Endothelial cell (in vitro differentiated cells): ENCODE data around the gene SAMD4A. TPM values are rescaled to one million over a fixed set of nuclear protein-coding genes. Genes with fewer than 3 reads are reported as not detected.

Experiments used
- DNase-seq: peaks from one replicate; pipeline ENCODE4 v3.0.0; 2021; ENCODE audit warnings: low spot score
- H3K27ac Mint-ChIP-seq: one replicate; pipeline ENCODE4 v1.8.0; 2021; ENCODE audit warnings: mixed read lengths, inconsistent platforms; ENCODE audit not compliant: unreplicated experiment
- H3K27me3 Mint-ChIP-seq: one replicate; pipeline ENCODE4 v1.8.0; 2021; ENCODE audit warnings: mild to moderate bottlenecking, moderate library complexity, mixed read lengths, inconsistent platforms; ENCODE audit not compliant: unreplicated experiment
- H3K36me3 Mint-ChIP-seq: one replicate; pipeline ENCODE4 v1.8.0; 2021; ENCODE audit warnings: mild to moderate bottlenecking, low read depth, mixed read lengths, inconsistent platforms; ENCODE audit not compliant: unreplicated experiment
- H3K4me1 Mint-ChIP-seq: one replicate; pipeline ENCODE4 v1.8.0; 2021; ENCODE audit warnings: mild to moderate bottlenecking, mixed read lengths, inconsistent platforms; ENCODE audit not compliant: unreplicated experiment
- H3K4me3 Mint-ChIP-seq: one replicate; pipeline ENCODE4 v1.8.0; 2021; ENCODE audit warnings: mild to moderate bottlenecking, mixed read lengths, inconsistent platforms; ENCODE audit not compliant: unreplicated experiment
- H3K9me3 Mint-ChIP-seq: one replicate; pipeline ENCODE4 v1.8.0; 2021; ENCODE audit warnings: mixed read lengths, inconsistent platforms; ENCODE audit not compliant: unreplicated experiment
- total RNA-seq: library from RNA; stranded (reverse); fragmentation: NEBNext Ultra II Directional; extraction: Animal tissue kit (Norgen Biotek cat#: 25700); gene quantifications from one replicate; pipeline ENCODE4 v1.2.1, GENCODE V29; 2021; ENCODE audit not compliant: unreplicated experiment
- TF ChIP-seq, protein P1 (sequence below): fragments of 200-600 bp; sonication (generic); IDR thresholded peaks from one replicate; pipeline ENCODE4 v1.5.0; 2021; ENCODE audit warnings: antibody characterized with exemption; ENCODE audit not compliant: unreplicated experiment

Gene SAMD4A
- total RNA-seq, 1 donor from 2014 or later, result 9.2 TPM

DNA sequence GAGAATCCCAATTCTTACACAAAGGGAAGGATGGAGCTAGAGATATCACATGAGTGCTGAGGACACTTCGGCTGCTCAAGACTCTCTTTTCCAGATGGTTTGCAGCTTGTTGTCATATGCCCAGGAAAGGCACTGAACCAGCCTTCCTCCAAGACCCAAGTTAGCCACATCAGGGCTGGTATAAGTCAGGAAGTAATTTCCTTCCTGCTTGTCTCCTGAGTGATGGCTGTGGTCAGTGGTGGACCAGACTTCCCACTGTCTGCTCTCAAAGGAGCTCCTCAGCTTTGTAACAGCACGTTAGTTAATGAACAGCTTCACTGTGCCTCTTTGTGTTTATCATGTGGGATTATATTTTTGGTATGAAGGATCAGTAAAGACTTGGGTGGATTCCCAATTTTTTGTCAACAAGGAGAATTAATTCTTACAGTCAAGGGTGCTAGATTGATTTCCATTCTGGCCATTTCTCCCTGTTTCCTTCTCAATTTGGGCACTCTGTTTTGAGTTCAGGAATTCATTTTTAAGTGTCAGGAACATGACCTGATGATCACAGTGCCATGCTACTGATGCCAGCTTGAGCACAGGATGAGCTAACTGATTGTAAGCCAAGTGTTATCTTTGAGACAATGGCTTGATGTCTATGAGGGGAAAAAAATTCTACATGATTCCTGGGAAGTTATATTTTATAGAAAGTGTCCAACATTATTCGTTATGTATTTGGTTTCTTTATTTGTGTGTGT lies 189.9 kb downstream of the SAMD4A start:
- H3K27me3 Mint-ChIP-seq, result peaks cover 7% of the 10 kb centered on the region
- TF ChIP-seq, protein P1, sequence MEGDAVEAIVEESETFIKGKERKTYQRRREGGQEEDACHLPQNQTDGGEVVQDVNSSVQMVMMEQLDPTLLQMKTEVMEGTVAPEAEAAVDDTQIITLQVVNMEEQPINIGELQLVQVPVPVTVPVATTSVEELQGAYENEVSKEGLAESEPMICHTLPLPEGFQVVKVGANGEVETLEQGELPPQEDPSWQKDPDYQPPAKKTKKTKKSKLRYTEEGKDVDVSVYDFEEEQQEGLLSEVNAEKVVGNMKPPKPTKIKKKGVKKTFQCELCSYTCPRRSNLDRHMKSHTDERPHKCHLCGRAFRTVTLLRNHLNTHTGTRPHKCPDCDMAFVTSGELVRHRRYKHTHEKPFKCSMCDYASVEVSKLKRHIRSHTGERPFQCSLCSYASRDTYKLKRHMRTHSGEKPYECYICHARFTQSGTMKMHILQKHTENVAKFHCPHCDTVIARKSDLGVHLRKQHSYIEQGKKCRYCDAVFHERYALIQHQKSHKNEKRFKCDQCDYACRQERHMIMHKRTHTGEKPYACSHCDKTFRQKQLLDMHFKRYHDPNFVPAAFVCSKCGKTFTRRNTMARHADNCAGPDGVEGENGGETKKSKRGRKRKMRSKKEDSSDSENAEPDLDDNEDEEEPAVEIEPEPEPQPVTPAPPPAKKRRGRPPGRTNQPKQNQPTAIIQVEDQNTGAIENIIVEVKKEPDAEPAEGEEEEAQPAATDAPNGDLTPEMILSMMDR, result no peak
- no peak overlapping the region for H3K27ac Mint-ChIP-seq
- no peak overlapping the region for H3K4me3 Mint-ChIP-seq
- H3K9me3 Mint-ChIP-seq, result no peaks in the 10 kb centered on the region
- no peak for DNase-seq
- peaks cover 23% of the 10 kb centered on the region for H3K4me1 Mint-ChIP-seq
- H3K36me3 Mint-ChIP-seq, result peaks cover 9% of the 10 kb centered on the region

GRCh38 chr14:54758041-54758440 lies 191.1 kb downstream of the SAMD4A start:
- H3K36me3 Mint-ChIP-seq, result peaks cover 9% of the 10 kb centered on the region
- TF ChIP-seq, protein P1, result no peak
- no peak overlapping the region for H3K4me3 Mint-ChIP-seq
- peaks cover 9% of the 10 kb centered on the region for H3K27me3 Mint-ChIP-seq
- DNase-seq, result no peak
- no peak overlapping the region for H3K27ac Mint-ChIP-seq
- H3K4me1 Mint-ChIP-seq, result peaks cover 23% of the 10 kb centered on the region
- no peaks in the 10 kb centered on the region for H3K9me3 Mint-ChIP-seq

DNA sequence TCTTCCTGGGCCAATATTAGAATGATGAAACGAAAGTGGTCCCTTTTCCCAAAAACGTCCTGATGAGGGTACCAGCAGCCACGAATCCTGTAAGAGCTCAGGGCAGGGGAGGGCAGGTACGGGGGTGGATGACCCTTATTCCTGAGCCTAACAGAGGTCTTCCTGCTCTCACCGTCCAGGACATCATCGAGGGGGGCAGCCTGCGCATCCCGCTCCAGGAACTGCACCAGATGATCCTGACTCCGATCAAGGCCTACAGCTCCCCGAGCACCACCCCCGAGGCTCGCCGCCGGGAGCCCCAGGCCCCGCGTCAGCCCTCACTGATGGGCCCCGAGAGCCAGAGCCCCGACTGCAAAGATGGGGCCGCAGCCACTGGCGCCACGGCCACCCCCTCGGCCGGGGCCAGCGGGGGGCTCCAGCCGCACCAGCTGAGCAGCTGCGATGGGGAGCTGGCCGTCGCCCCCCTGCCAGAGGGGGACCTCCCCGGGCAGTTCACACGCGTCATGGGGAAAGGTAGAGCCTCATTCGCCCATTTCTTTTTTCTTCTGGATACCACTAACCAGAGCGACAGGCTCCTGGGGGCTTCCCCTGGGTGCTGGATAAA lies 193.2 kb downstream of the SAMD4A start:
- Mint-ChIP-seq H3K4me3 (no peak overlapping the region), H3K9me3 (no peaks in the 10 kb centered on the region), H3K4me1 (peaks cover 20% of the 10 kb centered on the region), H3K27ac (no peak overlapping the region), H3K36me3 (peaks cover 8% of the 10 kb centered on the region), H3K27me3 (peaks cover 8% of the 10 kb centered on the region)
- no peak for DNase-seq
- TF ChIP-seq, protein P1, result no peak

DNA sequence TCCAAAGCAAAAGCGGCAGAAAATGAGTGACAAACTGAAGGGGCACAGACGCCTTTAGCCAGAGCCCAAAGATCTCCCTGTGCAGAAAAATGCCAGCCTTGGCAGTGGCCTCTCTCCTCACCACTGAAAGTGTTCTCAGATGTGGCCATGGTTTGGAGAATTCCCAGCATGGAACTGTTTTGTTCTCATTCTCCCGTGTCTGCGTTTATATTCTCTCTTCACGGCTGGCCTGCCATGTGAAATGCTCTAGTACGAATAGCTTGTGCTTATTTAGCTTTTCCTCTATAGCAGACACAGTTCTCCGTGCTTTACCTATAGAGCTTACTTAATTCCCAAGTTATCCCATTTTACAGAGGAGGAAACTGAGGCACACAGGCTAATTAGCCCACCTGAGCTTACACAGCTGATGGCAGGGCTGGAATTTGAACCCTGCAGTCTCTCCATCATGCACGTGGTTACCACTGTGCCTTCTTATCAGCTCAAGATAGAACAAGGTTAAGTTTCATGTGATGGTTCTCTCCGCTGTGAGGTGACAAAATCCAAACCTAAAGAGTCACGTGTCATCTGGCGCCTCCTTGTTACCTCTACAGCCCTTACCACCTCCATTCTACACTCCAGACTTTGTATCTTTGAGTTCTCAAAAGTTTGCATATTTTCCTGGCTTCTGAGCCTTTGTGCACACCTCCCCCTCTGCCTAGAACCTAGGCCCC lies 194.1 kb downstream of the SAMD4A start:
- TF ChIP-seq, protein P1, result no peak
- DNase-seq, result no peak
- Mint-ChIP-seq H3K36me3 (peaks cover 8% of the 10 kb centered on the region), H3K27ac (no peak overlapping the region), H3K27me3 (peaks cover 6% of the 10 kb centered on the region), H3K4me1 (peaks cover 16% of the 10 kb centered on the region), H3K4me3 (no peak overlapping the region), H3K9me3 (no peaks in the 10 kb centered on the region)
